Measurements from ENCODE around the gene PREP.

Gene PREP

GRCh38 chr6:105304825-105305224, 98.1 kb downstream of the PREP start:
- DNase-seq, result no peak

DNA sequence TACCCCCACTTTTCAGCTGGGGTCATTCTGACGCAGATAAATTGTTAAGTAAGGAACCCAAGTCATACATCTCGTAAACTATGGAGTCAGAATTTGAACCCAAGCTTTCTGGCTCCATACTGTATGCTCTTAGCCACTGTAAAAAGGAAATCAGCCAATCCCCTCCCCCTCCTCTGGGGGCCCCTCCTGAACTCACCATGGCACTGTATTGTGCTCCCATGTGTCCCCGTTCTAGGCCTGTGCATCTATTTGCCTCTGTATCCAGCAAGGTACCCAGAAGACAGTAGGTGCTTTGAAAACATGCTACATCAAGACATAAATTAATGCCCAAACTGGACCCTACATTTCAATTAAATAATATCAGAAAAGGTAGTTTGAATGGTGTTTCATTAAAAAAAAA, 98.5 kb downstream of the PREP start:
- no peak for DNase-seq

DNA sequence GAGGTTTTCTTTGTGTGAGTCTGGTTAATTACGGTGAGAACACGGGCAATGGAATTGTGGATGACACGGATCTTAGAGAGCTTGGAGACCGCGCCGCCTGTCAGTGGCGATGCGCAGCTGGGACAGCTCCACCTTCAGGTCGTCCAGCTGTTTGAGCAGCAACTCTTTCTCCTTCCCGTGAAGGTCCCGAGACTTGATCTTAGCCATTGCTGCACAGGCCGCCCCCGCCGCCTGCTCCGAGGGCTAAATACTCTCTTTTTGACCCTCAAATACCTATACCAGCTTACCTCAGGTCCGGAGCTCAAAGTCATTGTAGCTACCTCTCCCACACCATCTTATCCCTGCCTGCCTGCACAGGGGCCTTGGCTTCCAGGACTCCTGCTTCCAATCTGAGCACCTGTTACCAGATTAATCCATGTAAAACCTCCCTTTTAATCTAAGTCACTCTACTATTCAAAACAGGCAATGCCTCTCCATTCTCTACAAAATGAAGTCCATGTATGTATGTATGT, 100.2 kb downstream of the PREP start:
- no peak for DNase-seq

GRCh38 chr6:105301756-105302616, 100.9 kb downstream of the PREP start:
- no peak for DNase-seq

- no peak for DNase-seq
Observed at GRCh38 chr6:105301072-105301503, 101.8 kb downstream of the PREP start.

DNA sequence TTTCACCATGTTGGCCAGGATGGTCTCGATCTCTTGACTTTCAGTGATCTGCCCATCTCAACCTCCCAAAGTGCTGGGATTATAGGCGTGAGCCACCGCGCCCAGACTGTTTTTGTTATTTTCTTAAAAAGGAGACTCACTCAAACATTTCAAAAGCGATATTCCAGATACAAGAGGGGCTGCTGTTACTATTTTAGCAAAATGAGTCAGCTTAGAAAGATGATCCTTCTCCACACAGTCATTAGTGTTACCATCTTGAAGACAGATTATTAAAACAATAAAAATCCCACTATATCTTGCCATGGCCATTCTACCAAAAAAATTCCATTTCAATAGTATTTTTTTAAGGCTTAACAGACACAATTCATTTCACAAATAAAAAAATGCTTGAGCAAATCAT, 102.8 kb downstream of the PREP start:
- DNase-seq, result no peak

DNA sequence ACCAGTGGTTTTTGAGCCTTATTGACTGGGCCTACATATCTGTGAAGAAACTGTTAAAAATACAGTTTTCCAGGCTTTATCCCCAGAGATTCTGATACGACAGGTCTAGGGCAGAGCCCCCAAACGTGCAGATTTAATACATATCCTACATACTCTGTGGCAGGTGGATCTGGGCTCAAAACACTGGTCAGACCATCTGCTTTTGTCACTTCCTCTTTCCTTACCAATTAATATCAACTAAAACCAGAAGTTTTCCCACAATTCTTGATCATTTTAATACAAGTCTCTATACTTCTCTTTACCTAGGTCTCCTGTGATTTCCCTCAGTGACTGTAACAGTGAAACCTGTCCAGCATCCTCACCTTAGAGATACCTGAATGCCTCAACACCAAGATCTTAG, 108.8 kb downstream of the PREP start:
- no peak for DNase-seq

GRCh38 chr6:105292689-105293339, 110.1 kb downstream of the PREP start:
- DNase-seq, result no peak

GRCh38 chr6:105291525-105291924, 111.4 kb downstream of the PREP start:
- no peak for DNase-seq

DNA sequence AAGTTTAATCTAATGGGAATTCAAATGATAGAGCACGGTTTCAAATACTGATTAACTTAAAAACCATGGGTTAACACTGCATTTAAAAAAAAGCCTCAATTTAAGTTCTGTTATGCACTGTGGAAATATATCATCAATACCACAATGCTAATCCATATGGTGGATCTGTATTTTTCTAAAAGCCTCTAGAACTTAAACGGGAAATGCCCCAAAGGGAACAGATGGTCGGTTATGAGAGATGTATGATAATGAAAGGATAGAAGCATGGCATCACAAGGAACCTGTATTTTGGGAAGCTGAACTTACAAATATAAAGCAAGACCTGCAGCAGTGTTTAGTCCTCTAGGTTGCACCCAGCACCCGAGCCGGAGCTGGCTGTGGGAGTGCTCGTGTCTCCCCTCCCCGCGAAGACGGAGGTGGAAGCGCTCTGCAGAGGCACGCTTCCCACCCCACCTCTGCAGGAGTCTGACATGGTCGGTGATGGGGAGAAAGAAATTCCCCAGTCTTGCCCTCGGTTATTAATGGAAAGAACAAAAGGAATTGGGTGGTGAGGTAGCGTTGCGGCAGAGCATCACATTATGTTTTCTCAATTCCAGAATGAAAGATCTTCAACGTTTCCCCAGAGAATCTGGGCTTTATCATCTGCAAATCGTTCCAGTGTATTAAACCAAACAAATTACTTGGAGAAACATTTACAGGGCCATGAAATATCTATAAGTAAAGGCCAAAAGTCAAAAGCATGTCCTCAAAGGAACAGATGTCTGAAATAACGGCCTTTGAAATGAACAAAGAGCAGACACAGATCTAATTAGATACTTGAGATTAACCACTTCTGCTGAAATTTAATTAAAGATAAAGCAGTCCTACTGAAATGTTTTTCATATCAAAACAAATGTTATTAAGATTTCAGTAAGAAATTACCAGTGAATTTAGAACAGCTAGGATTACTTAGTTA, 120.0 kb downstream of the PREP start:
- peak; percentile 76 for DNase-seq

- no peak for DNase-seq
Observed at GRCh38 chr6:105280033-105280432, 122.8 kb downstream of the PREP start.

DNA sequence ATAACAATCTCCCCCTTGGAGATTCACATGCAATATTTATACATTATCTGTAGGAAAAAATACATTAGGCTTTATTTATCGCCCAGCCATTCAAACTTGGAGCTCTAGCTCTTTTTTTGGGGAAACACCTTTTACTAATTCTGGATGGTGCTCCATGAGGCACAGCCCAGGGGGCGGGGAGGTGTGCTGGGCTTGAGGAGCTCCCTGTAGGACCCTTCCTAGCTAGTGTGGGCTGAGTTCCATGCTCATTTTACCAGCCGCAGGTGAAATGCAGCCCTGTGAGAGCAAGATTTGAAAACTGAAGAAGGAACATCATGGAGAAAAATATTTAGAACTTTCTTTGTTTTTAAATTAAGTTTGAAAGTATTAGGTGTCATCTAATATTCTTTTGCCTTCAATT, 123.4 kb downstream of the PREP start:
- no peak for DNase-seq

DNA sequence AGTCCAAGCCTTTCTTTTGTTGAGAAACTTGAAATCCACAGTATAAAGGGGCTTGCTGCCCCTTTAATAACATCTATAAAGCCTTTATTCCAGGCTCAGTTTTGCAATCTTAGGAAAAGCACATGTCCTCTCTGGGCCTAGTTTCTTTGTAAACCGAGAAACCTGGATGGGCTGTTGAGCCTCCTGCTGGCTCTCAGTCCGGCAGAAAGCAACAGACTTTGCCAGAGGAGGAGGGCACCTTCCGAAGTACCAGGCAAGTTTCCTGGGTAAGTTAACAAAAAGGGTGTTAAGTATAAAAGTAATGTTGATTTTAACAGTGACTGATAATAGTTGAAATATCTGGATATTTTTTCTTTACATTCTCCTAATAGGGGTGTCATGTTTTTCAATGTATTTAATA, 124.1 kb downstream of the PREP start:
- DNase-seq, result no peak

DNA sequence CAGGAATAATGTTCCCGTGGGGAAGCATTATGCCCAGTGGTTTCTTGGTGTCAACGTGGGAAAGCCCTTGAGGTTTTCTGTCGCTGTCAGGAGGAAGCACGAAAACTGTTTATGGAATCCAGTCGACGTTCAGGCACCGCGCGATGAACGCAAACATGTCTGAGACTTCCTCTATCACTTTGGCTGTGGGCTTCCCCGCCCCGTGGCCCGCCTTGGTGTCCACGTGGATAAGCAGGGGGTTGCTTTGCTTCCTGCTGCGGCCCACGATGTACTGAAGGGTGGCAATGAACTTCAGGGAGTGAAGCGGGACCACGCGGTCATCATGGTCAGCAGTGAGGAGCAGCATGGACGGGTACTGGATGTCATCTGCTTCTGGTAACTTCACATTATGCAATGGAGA, 124.8 kb downstream of the PREP start:
- DNase-seq, result no peak

DNA sequence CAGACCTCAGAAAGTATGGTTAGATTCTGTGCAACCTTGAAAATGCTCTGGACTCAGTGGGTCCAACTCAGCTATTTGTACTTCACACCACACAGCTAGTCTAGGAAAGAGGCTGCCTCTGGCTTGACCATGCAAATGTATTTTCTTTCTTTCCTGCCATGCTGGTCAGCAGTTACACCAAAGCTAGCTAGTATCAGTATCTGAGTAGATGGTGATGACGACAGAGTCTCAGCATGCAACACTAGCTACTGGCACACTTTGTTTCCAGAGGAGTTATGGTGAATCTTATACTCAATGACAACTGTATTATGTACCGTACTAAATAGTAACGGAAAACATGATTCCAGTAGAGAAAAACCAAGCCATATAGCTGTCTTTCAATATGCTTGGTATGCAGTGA, 126.5 kb downstream of the PREP start:
- no peak for DNase-seq

DNA sequence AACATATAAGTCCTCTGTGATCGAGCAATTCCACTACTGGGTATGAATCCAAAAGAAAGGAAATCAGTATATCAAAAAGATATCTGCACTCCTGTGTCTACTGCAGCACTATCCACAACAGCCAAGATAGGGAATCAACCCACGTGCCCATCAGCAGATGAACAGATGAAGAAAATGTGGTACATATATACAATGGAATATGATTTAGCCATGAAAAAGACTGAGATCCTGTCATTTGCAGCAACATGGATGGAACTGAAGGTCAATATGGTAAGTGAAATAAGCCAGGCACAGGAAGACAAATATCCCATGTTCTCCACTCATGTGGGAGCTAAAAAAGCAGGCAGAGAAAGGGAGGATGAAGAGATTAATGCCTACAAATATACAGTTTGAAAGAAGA, 127.3 kb downstream of the PREP start:
- DNase-seq, result no peak

GRCh38 chr6:105274678-105275077, 128.2 kb downstream of the PREP start:
- DNase-seq, result peak; percentile 19

- no peak for DNase-seq
Observed at GRCh38 chr6:105273589-105273988, 129.3 kb downstream of the PREP start.

- DNase-seq, result peak; percentile 21
Observed at GRCh38 chr6:105272786-105273185, 130.1 kb downstream of the PREP start.

- no peak for DNase-seq
Observed at GRCh38 chr6:105270511-105270910, 132.4 kb downstream of the PREP start.

DNA sequence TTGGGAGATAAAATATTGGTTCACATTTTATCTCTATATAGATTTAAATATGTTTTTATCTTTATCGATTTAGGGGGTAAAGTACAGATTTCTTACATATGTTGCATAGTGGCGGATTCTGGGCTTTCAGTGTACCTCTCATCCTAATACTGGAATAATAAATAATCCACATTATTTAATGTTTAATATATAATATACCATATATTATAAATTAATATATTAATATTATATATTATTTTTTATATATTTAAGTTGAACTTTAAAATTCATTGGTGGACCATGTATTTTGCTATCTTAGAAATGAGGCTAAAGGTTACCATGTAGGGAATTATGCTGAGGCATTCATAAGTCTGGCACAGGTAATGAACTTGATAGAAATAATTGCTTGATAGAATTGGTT, 133.5 kb downstream of the PREP start:
- no peak for DNase-seq

GRCh38 chr6:105263685-105264610, 138.9 kb downstream of the PREP start:
- DNase-seq, result peak; percentile 43
